IgD-negative memory B cell (primary cell): ENCODE data around the gene SERPING1. TPM values are rescaled to one million over a fixed set of nuclear protein-coding genes. Genes with fewer than 3 reads are reported as not detected.

Experiments
- H3K27ac Mint-ChIP-seq, 3 donors: one replicate each; pipeline ENCODE4 v1.8.0; 2020 to 2022; ENCODE audit warnings: mild to moderate bottlenecking in 3 of 3, mixed read lengths in 3 of 3, moderate library complexity in 1 of 3
- H3K27me3 Mint-ChIP-seq: one replicate; pipeline ENCODE4 v1.8.0; 2021; ENCODE audit warnings: mixed read lengths
- H3K36me3 Mint-ChIP-seq: one replicate; pipeline ENCODE4 v1.8.0; 2020; ENCODE audit warnings: mild to moderate bottlenecking, mixed read lengths
- H3K4me1 Mint-ChIP-seq, 3 donors: one replicate each; pipeline ENCODE4 v1.8.0; 2020 to 2022; ENCODE audit warnings: mixed read lengths in 3 of 3, mild to moderate bottlenecking in 1 of 3
- H3K4me3 Mint-ChIP-seq, 4 donors: one replicate each; pipeline ENCODE4 v1.8.0; 2020 to 2022; ENCODE audit warnings: mild to moderate bottlenecking in 4 of 4, mixed read lengths in 4 of 4, moderate library complexity in 3 of 4
- H3K9me3 Mint-ChIP-seq, 3 donors: one replicate each; pipeline ENCODE4 v1.8.0; 2020 to 2021; ENCODE audit warnings: mixed read lengths in 3 of 3, mild to moderate bottlenecking in 1 of 3
- polyA plus RNA-seq: library from polyadenylated mRNA; unstranded; fragments of 300-500 nt; fragmentation: Illumina TruSeq; gene quantifications from one replicate; pipeline ENCODE4 v1.2.3, GENCODE V29; 2021

The SERPING1 gene
- 0.23 TPM for polyA plus RNA-seq

DNA sequence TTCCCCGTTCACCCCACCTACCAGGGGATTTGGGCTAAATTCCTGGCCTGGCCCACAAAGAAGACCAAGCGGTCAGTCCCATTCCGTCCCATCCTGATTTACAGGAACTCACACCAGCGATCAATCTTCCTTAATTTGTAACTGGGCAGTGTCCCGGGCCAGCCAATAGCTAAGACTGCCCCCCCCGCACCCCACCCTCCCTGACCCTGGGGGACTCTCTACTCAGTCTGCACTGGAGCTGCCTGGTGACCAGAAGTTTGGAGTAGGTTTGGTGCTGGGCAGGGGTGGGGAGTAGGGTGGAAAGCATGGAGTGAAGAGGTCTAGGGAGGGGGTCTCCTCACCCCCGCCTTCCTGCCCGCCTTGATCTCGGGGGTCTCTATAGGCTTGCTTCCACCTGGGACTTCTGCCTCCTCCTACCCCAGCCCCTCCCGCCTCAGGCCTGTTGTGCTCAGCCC lies at the start of gene SERPING1:
SERPING1 (plus strand) TSS at position 225 of the 455 bp plus-strand sequence. CDS start 586 bp downstream, outside the sequence.
- H3K36me3 Mint-ChIP-seq = no peaks in the 10 kb centered on the region
- peaks cover 0 to 1% (median 0%) of the 10 kb centered on the region in 3 donors for H3K9me3 Mint-ChIP-seq
- no peak within 1 kb of the TSS for H3K27ac Mint-ChIP-seq
- H3K27me3 Mint-ChIP-seq = peaks cover 19% of the 10 kb centered on the region
- H3K4me1 Mint-ChIP-seq = peaks cover 0 to 1% (median 0%) of the 10 kb centered on the region in 3 donors
- peak within 1 kb of the TSS in 1 of 4 donors; percentile 54 for H3K4me3 Mint-ChIP-seq

DNA sequence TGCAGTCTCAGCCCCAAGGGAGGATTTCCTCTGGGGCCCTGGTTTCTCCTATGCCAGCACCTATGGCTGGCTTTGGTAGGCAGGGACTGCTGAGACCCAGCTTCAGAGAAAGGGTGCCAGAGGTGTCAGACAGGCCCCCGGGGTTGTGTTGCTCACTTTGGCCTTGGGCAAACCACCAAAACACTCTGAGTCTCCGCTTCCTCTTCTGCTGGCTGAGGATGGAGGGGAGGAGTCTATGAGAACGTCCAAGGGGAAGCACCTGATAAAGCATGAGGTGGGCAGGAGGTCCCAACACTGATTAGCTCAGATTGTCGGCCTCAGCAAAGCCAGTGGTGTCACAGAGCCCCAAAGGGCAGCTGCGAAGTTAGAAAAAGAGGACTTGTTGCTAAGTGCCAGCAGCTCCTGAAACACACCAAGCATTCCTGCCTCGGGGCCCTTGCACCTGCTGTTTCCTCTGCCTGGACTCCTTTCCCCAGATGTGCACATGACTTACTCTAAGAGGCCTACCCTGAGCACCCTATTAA lies 49.6 kb upstream of the SERPING1 start:
- Mint-ChIP-seq H3K9me3 (no peaks in the 10 kb centered on the region), H3K36me3 (peaks cover 3% of the 10 kb centered on the region), H3K4me3 (peak overlapping the region in 1 of 4 donors; percentile 39), H3K4me1 (peaks cover 7 to 15% (median 14%) of the 10 kb centered on the region in 3 donors), H3K27me3 (no peaks in the 10 kb centered on the region), H3K27ac (peak overlapping the region; percentile 74 to 94 (median 84))

DNA sequence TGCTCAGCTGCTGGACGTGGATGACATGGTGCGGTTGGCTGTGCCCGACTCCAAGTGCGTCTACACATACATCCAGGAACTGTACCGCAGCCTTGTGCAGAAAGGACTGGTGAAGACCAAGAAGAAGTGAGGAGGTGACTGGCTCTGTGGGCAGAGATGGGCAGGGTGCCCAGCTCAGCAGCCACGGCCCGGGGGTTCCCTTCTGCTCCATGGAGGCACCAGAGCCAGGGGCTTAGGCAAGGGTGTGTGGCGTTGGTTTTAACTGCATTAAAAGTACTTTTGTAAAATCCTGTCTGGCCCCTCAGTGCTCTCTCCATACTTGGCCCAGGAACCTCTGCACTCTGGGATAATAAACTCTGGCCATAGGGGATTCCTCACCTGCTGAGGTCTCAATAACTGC lies 47.5 kb upstream of the SERPING1 start:
- Mint-ChIP-seq H3K27ac (peak overlapping the region in 2 of 3 donors; percentile 28 to 62), H3K27me3 (no peaks in the 10 kb centered on the region), H3K4me1 (peaks cover 7 to 14% (median 13%) of the 10 kb centered on the region in 3 donors), H3K9me3 (no peaks in the 10 kb centered on the region), H3K4me3 (no peak overlapping the region), H3K36me3 (peaks cover 4% of the 10 kb centered on the region)

DNA sequence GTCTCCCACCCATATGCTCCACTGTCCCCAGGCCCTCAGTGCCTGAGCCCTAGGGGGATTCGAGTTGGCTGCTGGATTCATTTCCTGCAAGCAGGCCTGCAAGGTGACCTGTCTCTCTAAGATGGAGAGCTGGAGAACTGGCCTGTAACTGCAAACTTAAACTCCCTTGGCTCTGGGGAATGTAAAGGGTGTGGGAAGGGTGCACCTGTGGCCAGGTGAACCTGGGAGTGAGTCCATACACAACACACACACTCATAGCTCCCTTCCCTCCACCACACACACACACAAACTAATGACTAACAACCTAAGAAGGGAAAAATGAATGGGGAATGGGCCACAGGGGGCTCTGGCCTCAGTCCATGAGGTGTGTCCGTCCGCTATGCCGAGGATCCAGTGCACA lies 45.5 kb upstream of the SERPING1 start:
- Mint-ChIP-seq H3K4me3 (no peak overlapping the region), H3K36me3 (peaks cover 4% of the 10 kb centered on the region), H3K27ac (no peak overlapping the region), H3K27me3 (no peaks in the 10 kb centered on the region), H3K9me3 (no peaks in the 10 kb centered on the region), H3K4me1 (peaks cover 7 to 16% (median 15%) of the 10 kb centered on the region in 3 donors)

DNA sequence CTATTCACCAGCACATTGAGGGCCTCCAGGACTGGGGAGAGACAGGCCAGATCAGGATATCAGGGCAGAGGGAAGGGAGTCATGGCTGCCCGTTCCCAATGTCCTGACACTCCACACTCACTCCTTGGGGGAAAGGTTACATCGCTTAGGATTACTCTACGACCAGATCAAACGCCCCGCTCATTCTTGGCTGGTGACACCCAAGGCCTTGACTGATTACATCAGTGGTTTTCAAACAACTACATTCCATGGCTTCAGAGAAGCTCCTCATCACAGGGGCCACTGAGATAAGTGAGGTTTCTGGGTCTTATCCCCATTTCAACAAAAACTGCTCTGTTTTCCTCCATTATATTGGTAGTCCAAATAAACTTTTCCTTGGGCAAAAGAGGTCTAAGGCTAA lies 45.0 kb upstream of the SERPING1 start:
- Mint-ChIP-seq H3K9me3 (no peaks in the 10 kb centered on the region), H3K4me3 (peak overlapping the region in 1 of 4 donors; percentile 47), H3K27ac (no peak overlapping the region), H3K36me3 (peaks cover 4% of the 10 kb centered on the region), H3K27me3 (no peaks in the 10 kb centered on the region), H3K4me1 (peaks cover 7 to 13% (median 13%) of the 10 kb centered on the region in 3 donors)

DNA sequence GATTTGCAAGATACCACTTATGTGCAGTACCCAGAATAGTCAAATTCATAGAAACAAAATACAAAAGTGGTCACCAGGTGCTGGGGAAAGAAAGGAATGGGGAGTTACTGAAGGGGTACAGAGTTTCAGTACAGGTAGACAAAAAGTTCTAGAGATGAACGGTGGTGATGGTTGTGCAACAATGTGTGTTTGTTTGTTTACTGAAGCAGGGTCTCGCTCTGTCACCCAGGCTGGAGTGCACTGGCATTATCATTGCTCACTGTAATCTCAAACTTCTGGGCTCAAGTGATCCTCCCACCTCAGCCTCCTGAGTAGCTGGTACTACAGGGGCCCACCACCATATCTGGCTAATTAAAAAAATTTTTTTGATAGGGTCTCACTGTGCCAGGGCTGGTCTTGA lies 42.1 kb upstream of the SERPING1 start:
- Mint-ChIP-seq H3K9me3 (no peaks in the 10 kb centered on the region), H3K36me3 (peaks cover 5% of the 10 kb centered on the region), H3K27me3 (no peaks in the 10 kb centered on the region), H3K4me3 (no peak overlapping the region), H3K4me1 (peaks cover 2 to 4% (median 3%) of the 10 kb centered on the region in 3 donors), H3K27ac (peak overlapping the region in 1 of 3 donors; percentile 81)

DNA sequence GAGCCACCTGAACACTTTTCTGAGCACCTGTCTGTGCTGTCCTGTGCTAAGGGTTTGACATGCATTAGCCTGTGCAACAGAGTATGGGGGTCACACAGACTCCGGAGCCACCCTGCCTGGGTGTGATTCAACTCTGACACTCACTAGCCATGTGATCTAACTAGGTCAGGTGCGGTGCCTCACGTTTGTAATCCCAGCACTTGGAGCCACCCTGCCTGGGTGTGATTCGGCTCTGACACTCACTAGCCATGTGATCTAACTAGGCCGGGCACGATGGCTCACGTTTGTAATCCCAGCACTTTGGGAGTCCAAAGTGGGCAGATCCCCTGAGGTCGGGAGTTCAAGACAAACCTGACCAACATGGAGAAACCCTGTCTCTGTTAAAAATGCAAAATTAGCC lies 41.4 kb upstream of the SERPING1 start:
- Mint-ChIP-seq H3K27me3 (no peaks in the 10 kb centered on the region), H3K36me3 (peaks cover 5% of the 10 kb centered on the region), H3K27ac (no peak overlapping the region), H3K9me3 (no peaks in the 10 kb centered on the region), H3K4me1 (peaks cover 2 to 5% (median 4%) of the 10 kb centered on the region in 3 donors), H3K4me3 (no peak overlapping the region)

DNA sequence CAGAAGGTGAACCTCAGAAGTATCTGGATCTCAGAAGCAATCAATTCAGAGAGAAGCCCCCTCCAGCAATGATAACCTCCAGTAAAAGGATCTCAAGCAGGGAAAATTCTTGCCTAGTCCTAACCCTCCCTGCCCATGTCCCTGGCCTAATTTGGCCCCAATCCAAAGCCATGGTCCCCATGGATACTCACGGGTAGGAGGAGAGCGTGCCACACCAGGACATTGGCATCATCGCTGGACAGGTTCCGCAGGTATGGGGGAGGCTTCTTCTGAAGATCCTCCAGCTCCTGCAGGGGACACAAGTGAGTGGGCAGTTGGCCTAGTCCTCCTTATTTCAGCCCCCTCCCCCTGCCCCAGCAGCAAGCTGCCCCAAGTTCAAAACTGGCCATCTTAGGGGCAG lies 37.3 kb upstream of the SERPING1 start:
- Mint-ChIP-seq H3K27ac (no peak overlapping the region), H3K27me3 (no peaks in the 10 kb centered on the region), H3K4me1 (peaks cover 9 to 24% (median 22%) of the 10 kb centered on the region in 3 donors), H3K4me3 (no peak overlapping the region), H3K36me3 (peaks cover 3% of the 10 kb centered on the region), H3K9me3 (no peaks in the 10 kb centered on the region)

DNA sequence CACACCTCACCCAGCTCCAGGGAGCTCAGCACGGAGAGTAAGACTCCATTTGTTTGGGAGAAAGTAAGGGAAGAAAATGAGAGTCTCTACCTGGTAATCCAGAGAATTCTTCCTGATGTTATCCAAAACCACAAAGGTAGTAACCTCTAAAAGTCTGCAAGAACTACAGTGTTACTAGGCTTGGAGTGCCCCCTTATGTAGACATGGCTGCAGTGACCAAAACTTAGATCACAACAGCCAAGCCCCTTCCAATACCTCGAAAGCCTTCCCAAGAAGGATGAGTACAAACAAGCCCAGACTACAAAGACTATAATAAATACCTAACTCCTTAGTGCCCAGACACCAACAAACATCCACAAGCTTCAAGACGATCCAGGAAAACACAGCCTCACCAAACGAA lies 34.9 kb upstream of the SERPING1 start:
- Mint-ChIP-seq H3K9me3 (no peaks in the 10 kb centered on the region), H3K27me3 (no peaks in the 10 kb centered on the region), H3K4me3 (peak overlapping the region in 1 of 4 donors; percentile 54), H3K4me1 (peaks cover 20 to 33% (median 30%) of the 10 kb centered on the region in 3 donors), H3K36me3 (peaks cover 3% of the 10 kb centered on the region), H3K27ac (peak overlapping the region in 1 of 3 donors; percentile 67)

DNA sequence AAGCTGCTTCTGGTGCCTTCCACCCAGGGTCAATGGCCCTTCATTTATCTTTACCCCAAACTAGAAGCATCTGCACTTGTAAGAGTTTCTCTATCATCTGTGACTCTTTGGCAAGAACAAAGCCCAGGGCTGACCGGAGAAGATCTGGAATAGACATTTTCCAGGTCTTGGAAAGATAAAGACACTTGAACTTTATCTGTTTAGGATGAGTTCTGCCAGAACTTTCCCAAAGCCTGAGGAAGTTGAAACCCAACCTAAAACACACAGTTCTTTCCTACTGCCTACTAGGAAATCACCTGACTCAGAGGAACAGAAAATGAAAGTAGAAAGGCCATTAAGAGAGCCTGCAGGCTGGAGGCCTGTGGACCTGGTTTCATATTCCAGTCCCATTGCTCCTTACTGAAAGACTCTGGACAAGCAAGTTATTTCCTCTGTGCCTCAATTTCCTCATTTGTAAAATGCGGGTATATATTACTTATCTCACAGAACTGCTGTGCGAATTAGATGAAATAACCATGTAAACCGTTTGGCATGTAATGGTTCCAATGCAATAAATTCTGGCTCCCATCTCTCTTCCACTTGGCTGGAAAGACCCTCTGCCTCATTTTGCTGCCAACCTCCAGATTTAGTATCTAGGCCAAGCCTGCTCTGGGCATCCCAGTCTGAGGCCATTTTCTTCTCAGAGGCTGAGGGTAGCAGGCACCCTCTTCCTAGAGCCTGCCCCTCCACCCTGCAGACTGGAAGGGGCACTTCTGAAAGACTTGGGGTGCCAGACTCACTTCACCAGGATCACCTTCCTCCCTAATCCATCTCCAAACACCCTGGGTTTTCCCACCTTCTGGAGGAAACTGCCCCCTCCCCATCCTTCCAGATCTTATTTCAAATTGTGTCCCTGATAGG lies 31.2 kb upstream of the SERPING1 start:
- Mint-ChIP-seq H3K4me1 (peaks cover 24 to 31% (median 29%) of the 10 kb centered on the region in 3 donors), H3K36me3 (no peaks in the 10 kb centered on the region), H3K27ac (peak overlapping the region; percentile 93 to 95 (median 94)), H3K27me3 (no peaks in the 10 kb centered on the region), H3K4me3 (peak overlapping the region; percentile 95 to 99 (median 97)), H3K9me3 (no peaks in the 10 kb centered on the region)

DNA sequence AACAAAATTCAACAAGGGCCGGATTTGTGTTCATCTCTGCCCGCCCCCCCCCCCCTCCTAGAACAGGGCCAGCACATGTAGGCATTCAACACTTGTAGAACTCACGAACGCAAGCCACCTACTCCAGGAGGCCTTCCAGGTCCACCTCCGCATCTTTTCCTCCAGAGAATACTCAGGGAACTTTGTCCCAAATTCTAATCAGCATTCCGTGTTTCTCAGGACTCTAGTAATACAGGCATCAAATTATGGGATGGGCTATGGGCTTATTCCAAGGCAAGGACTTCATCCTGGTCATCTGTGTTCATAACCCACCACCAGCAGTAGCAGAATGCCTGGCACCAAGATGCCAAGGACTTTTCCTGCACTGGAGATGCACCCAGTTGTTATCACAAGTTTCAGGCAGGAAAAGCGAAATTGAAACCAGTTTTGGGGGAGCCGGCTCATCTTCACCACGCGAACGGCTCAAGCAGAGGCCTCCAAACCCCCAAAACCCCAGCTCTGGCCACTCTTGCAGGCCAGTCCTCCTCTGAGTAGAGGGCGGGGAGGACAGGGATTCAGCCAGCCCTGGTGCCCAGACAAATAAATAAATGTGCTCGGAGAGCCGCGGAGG lies 30.5 kb upstream of the SERPING1 start:
- H3K27me3 Mint-ChIP-seq = no peaks in the 10 kb centered on the region
- H3K27ac Mint-ChIP-seq = peak overlapping the region; percentile 93 to 95 (median 94)
- no peaks in the 10 kb centered on the region for H3K9me3 Mint-ChIP-seq
- no peaks in the 10 kb centered on the region for H3K36me3 Mint-ChIP-seq
- peaks cover 22 to 25% (median 23%) of the 10 kb centered on the region in 3 donors for H3K4me1 Mint-ChIP-seq
- peak overlapping the region; percentile 95 to 99 (median 97) for H3K4me3 Mint-ChIP-seq

DNA sequence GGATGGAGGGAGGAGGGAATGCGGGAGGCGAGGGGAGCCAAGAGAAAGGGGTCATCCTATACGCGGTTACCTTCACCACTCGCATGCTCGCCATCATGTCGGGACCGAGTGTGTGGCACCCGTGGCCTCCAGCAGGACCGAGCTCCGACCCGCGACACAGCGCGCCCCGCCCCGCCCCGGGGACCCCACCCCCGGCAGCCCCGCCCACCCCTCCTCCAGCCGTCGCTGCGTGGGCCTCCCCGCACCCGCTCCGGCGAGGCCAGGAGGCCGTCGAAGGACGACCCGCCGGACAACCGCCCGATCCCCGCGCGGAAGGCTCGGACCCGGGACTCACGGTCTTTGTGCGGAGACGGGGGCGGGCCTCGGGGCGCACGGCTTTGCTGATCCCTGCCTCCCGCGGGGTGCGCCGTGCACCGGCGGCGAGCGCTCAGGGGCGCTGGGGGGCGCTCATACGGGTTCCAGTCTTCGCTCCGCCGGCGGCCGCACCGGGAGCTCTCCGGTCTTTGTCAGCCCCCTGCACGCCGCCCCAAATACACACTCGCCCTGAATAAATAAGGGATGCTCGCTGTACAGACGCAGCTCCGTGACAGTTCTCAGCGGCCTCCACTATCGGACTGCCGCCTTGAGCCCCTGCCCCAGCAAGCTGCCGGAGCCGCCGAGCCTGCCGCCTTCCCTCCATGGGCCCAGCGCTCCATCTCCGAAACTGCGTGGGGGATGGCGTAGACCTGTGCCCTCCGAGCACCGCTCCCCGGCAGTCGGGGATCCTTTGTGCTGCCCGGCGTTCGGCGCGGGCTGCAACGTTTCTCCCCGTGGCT lies 29.8 kb upstream of the SERPING1 start, which contains the start of gene UBE2L6:
UBE2L6 (minus strand) TSS at position 158 of the 815 bp plus-strand sequence; CDS start at position 97, 61 bp downstream.
- no peaks in the 10 kb centered on the region for H3K36me3 Mint-ChIP-seq
- H3K4me1 Mint-ChIP-seq = peaks cover 21 to 22% (median 22%) of the 10 kb centered on the region in 3 donors
- H3K4me3 Mint-ChIP-seq = peak within 1 kb of the TSS; percentile 96 to 100 (median 100)
- H3K27ac Mint-ChIP-seq = peak within 1 kb of the TSS; percentile 93 to 97 (median 94)
- H3K9me3 Mint-ChIP-seq = no peaks in the 10 kb centered on the region
- no peaks in the 10 kb centered on the region for H3K27me3 Mint-ChIP-seq

DNA sequence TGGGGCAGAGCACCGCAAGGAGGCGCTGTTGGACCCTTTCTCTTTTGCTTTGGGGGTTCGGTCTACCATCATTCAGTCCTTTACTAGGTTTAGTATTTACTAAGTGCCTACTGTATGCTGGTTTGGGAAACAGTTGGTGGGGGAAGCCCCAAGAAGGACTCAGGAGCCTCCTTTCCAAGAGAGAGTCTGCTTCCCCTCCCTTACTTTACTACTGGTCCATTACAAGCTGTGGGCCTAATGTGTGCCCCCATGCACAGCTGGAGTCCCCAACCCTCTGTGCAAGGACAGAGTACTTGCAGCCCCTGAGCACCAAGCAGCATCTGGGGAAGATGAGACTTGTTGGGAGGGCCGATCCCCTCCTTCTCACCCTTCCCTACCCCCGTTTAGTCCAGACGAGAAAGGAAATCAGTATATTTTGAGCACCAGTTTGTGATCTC lies 29.1 kb upstream of the SERPING1 start:
- peaks cover 19 to 21% (median 20%) of the 10 kb centered on the region in 3 donors for H3K4me1 Mint-ChIP-seq
- no peaks in the 10 kb centered on the region for H3K36me3 Mint-ChIP-seq
- no peaks in the 10 kb centered on the region for H3K9me3 Mint-ChIP-seq
- peaks cover 1% of the 10 kb centered on the region for H3K27me3 Mint-ChIP-seq
- peak overlapping the region; percentile 96 to 100 (median 100) for H3K4me3 Mint-ChIP-seq
- H3K27ac Mint-ChIP-seq = peak overlapping the region; percentile 87 to 97 (median 87)

DNA sequence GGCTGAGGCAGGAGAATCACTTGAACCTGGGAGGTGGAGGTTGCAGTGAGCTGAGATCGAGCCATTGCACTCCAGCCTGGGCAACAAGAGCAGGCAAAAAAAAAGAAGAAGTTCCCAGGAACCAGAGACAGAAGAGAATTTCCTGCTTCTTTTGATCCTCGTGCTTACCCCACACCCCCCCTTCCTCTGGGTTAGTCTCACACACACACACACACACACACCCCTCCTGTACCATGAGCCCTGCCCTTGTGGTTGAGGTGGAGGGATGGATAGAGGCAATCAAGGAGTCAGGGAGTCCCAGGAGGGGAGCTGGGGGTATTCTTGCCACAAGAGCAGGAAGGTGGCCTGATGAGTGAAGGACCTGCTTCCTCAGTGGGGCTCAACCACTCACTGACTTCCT lies 25.9 kb upstream of the SERPING1 start:
- H3K36me3 Mint-ChIP-seq = no peaks in the 10 kb centered on the region
- H3K27ac Mint-ChIP-seq = no peak overlapping the region
- no peaks in the 10 kb centered on the region for H3K9me3 Mint-ChIP-seq

More for the DNA sequence above, 25.9 kb upstream of the SERPING1 start:
- Mint-ChIP-seq H3K4me1 (peaks cover 4 to 7% (median 7%) of the 10 kb centered on the region in 3 donors), H3K4me3 (no peak overlapping the region), H3K27me3 (peaks cover 12% of the 10 kb centered on the region)
